8988T (cell line): ENCODE results near the gene LPCAT4.
"Not testable (repeated sequence)": the region's sequence is repeated elsewhere in the genome, so short reads cannot be mapped to it uniquely, and the experiment has no call there.

Experiments used
- DNase-seq: peaks from one replicate; pipeline ENCODE4 v3.0.0; 2011

Gene LPCAT4, protein sequence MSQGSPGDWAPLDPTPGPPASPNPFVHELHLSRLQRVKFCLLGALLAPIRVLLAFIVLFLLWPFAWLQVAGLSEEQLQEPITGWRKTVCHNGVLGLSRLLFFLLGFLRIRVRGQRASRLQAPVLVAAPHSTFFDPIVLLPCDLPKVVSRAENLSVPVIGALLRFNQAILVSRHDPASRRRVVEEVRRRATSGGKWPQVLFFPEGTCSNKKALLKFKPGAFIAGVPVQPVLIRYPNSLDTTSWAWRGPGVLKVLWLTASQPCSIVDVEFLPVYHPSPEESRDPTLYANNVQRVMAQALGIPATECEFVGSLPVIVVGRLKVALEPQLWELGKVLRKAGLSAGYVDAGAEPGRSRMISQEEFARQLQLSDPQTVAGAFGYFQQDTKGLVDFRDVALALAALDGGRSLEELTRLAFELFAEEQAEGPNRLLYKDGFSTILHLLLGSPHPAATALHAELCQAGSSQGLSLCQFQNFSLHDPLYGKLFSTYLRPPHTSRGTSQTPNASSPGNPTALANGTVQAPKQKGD

DNA sequence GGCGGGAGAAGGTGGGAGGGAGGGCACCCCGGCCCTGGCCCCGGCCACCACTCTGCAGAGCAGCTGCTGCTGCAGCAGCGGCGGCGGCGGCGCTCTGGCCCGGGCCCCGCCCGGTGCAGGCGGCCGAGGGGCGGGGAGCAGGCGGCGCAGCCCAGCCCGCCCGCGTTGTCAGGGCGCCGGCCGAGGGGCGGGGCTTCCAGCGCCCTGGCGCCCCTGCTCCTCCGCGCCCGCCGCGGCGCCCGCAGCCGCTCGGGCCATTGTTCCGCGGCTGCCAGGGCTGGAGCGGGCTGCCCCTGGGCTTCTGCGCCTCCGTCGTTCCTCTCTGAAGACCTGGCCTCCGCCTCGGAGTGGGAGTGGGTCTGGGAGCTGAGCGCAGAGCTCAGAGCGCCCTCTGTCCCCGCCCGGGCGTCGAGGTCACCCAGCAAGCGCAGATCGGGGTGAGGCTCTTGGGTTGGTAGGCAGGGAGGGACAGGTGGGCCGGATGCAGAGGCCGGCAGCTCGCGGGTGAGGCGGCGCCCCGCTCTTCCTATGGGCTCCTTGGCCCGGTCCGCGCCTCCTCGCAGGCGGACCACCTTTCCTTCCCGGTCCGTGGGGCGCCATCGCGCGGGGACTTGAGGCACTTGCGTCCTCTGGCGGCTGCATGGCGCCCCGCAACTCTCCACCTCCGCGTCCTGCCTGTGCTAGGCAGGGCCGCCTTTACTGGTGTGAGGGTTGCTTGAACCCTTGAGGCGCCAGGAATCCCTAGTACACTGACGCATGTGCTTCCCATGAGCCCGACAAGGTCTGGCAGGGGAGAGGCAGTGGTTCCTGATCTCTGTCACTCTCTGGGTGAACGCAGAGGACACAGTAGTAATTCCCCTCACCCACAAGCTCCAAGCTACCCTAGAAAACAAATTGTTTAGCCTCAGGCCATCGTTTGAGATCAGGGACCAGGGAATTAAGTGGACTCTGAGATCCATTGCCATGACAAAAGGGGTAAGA is at the start of gene LPCAT4:
Gene LPCAT4, minus strand, starts transcription at position 96 of the 981 bp plus-strand sequence. CDS start 96 bp downstream, outside the sequence.
- DNase-seq: peak; percentile 80

DNA sequence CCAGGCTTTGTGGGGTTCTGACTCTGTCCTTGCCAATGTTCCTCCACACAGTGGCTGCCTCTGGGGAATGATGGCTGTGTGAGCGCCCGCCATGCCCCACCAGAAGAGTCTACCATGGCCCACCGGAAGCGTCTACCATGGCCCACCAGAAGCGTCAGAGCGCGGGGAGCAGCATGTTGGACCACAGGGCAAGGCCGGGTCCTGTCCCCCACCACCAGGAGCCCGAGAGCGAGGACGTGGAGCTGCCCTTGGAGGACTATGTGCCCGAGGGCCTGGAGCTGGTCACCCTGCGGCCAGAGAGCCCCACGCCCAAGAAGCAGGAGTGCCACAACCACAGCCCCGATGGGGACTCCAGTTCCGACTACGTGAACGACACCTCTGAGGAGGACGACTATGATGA is 42.5 kb upstream of the LPCAT4 start:
- not testable (repeated sequence) for DNase-seq

DNA sequence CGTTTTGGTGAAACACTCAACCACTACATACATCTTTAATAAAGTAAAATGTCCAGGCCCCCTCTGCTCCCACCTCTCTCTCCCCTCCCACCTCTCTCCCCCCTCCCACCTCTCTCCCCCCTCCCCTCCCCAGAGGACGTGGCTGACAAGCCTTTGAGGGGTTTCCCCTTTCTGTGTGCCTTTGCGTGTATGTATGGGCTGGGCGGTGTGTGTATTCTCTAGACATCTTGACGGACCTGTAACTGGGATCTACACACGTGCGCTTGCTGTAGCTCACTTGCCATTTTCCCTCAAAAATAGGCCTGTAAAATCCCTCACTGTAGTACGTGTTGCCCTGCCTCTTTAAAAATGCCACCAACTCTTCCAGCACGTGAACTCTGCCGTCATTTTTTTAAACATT is 42.0 kb upstream of the LPCAT4 start:
- DNase-seq: not testable (repeated sequence)

DNA sequence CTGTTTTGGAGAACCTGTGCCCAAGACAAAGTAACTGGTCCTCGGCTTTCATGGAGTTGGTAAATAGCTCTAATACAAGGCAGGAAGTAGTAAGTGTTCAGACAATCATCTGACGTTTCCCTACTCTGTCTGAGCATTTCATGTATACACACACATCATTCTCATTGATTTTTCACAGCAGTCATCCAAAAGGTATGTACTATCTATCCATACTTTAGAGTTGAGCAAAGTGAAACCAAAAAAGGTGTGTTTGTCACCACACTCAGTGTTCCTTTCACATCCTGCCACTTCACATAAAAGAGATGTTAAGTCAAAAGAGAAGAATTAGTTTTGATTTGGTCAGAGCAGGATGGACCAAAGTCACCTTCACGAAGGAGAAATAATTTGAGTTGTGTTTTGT is 36.9 kb upstream of the LPCAT4 start:
- DNase-seq: not testable (repeated sequence)

DNA sequence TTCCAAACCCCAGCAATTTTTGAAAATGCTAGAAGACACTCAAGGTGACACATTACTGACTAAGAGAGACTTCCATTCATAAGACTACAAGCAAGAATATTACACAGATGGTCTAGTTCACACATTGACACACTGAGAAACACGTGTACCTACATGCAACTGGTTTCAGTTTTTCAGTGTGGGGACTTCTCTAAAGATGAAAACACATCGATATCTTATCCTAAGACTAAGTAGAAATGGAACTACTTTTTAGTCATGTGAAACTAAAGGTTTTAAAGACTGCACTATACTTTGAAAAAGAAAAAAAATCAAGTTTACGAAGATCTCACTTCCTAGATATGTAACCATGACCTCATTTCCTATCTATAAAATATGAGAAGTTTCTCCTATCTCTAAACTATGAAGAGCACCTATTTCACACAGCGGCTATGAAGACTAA is 36.2 kb upstream of the LPCAT4 start:
- DNase-seq: not testable (repeated sequence)

DNA sequence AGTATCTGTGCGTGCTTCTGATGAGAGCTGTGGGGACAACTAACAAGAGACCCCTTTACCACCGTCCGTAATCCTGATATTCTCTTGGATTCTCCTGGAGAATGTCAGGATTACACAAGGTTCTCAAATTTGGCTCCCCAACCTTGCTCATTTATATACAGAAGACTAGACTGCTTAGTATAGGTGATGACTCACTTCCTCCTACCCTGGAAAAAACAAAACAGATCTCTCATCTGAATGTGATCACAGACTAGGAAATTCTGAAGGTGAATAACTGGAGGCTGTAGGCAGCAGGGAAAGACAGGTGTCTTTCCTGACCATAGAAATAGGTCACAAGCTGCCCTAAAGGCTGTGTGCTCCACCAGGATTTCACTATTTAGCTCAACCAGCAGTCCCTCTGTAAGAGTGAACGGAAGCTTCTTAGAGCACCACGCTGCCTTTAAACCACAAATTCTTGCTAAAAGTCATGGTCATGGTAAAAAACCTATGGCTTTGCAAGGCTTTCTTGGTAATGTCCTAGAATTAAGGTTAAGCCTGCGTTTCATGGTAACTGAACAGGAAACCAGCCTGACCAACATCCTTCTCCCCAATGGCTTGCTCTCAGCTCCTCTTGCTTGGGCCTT is 30.8 kb upstream of the LPCAT4 start:
- not testable (repeated sequence) for DNase-seq

DNA sequence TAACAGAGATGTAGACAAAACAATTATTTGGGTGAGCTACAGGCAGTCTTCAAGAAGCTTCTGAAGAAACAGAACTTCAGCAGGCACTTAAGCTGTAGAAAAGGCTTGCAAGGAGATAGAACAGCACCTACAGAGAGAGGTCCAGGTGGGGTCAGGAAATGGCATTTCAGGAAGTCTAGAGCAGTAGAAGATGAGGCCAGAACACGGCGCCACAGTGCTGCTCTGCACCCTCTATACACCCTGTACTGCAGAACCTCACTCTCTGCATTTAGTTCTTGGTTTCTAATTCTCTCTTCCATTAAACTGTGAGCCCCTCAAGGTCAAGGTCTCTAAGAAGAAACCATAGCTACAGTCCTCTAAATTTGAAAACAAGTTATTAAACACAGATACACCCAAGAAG is 26.0 kb upstream of the LPCAT4 start:
- not testable (repeated sequence) for DNase-seq

DNA sequence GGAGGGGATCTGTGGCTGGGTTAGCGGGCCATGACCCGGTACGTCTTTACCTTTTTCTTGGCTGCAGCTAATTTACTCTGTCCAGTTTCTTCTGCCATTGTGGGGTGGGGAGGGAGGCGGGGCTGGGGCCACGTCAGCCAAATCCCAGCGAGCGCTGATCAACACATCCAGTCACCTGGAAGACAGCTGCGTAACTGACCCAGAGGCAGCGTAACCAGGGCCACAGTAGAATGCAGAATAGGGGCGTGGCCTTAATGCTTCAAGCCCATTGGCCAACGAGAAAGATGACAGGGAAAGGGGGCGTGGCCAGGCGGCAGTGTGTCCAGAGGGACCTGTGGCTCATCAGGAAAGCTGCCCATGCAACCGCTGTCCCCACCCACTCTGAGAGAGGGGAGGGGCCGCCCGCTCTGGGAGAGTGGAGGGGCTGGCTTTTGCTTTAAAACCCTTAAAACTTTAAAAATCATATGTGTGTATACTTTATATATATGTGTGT is 22.6 kb upstream of the LPCAT4 start:
- not testable (repeated sequence) for DNase-seq

DNA sequence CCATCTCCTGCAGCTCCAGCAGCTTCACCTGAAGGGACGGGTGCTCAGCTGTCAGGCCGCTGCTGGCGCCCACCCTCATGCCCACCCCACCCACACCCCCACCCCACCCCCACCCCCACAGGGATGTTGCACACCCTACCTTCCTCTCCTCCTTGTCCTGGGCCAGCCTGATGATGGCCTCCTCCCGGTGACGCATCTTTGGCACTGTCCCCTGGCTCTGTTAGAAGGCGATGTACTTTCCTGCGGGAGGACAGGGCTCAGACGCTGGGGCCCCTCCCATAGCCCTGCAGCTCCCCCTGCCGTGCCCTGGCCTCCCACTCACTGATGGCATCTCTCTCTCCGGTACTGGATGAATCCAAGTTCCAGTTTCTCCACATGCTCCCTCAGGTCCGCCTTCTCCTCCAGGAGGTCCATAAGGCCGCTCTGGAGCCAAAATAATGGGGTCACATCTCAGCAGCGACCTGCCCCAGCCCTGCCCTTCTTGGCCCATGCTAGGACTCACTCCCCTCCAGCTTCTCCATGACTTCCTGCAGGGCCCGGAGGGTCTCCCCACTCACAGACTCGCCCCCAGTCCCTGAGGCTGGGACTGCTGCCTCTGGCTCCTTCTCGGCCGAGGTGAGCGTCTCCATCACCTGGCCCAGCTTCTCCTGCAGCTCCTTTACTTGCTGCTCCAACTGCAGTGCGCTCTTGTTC is 15.0 kb upstream of the LPCAT4 start:
- DNase-seq: not testable (repeated sequence)

DNA sequence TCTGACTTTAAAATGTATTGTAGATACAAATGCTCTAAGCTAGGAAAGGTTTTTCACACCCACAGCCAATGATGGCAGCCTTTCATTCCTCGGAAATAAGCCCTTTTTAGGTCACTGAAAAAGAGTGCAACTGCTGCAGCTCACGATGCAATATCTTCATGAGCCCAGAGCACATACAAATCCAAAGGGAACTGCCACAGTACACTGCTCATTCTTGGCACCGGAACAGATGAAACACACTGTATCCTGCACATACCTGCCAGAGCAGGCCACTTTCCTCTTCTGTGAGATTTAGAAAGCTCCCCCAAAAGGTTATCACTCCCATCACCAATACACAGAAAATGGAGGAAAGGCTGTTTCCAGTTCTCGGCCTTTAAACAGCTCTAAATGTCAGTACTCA is 13.5 kb upstream of the LPCAT4 start:
- not testable (repeated sequence) for DNase-seq

DNA sequence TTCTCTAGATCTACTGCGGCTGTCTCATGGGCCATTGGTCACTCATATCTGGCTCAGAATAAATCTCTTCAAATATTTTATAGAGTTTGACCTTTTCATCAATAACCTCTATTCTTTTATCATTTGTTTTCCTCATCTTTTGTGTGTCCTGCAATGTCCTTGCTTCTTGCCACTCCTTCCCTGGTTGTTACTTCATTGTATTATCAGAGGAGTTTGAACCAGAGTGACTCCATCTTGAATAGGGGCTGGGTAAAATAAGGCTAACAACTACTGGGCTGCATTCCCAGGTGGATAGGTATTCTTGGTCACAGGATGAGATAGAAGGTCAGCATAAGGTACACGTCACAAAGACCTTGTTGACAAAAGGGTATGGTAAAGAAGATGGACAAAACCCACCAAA is 9.9 kb upstream of the LPCAT4 start:
- no peak for DNase-seq

DNA sequence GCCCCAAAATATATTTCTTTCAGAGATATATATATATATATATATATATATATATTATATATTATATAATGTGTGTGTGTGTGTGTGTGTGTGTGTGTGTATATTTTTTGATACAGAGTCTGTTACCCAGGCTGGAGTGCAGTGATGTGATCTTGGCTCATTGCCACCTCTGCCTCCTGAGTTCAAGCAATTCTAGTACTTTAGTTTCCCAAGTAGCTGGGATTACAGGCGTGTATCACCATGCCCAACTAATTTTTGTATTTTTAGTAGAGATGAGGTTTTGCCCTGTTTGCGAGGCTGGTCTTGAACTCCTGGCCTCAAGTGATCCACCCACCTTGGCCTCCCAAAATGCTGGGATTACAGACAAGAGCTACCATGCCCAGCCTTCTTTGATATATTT is 8.5 kb upstream of the LPCAT4 start:
- DNase-seq: not testable (repeated sequence)

DNA sequence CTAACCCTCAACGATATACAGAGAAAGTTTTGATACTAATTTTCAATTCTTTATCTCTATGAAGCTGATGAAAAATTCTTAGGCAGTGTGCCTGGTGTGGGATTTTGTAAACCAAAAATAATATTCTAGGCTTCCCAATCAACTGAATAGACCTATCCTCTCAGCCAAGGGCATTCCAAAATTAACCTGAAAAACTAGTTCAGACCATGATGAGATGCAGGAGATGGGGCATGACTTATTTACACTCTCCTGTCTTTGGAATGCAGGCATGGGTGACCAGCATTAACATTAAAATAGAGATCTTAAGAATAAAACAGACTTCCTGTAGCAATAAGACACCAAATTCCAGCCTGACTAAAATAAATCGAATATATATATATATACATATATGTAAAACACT is 7.8 kb upstream of the LPCAT4 start:
- no peak for DNase-seq

DNA sequence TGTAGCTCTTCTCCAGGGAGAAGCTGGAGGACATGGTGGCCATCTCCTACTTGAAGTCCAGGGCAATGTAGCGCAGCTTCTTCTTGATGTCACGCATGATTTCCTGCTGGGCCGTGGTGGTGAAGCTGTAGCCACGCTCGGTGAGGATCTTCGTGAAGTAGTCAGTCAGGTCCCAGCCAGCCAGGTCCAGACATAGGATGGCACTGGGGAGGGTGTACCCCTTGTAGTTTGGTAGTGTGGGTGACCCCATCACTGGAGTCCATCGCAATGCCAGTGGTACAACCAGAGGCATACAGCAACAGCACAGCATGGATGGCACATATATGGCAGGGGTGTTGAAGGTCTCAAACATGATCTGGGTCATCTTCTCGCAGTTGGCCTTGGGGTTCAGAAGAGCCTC is 7.0 kb upstream of the LPCAT4 start:
- no peak for DNase-seq

DNA sequence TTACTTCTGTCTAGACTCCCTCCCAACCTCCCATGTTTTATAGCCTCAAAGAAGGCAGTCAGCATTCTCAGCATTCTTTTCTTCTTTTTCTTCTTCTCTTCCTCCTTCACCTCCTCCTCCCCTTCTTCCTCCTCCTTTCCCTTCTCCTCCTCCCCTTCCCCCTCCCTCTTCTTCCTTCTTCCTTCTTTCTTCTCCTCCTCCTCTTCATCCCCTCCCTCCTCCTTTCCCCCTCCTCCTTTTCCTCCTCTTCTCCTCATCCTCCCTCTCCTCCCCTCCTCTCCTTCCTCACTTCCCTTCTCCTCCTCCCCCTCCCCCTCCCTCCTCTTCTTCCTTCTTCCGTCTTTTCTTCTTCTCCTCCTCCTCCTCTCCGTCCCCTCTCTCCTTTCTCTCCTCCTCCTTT is 3.6 kb upstream of the LPCAT4 start:
- DNase-seq: no peak

DNA sequence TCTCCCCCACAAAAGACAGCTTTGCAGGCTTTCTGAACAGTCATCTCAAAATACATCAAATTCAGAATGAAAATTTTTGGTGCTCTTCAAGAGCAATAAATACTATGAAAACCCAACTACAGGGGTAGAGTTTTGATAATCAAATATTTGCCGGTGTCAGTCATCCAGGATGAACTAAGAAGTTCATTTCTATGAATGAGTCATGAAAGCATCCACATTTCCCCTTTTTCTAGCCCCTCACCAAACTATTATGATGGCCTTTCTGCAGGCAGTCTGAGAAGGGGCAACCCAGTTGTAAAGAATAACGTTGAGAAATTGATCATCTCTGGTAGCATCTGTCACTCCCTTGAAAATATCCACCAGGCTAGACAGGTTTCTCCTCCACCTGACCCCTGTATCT is 3.1 kb upstream of the LPCAT4 start:
- DNase-seq: no peak

DNA sequence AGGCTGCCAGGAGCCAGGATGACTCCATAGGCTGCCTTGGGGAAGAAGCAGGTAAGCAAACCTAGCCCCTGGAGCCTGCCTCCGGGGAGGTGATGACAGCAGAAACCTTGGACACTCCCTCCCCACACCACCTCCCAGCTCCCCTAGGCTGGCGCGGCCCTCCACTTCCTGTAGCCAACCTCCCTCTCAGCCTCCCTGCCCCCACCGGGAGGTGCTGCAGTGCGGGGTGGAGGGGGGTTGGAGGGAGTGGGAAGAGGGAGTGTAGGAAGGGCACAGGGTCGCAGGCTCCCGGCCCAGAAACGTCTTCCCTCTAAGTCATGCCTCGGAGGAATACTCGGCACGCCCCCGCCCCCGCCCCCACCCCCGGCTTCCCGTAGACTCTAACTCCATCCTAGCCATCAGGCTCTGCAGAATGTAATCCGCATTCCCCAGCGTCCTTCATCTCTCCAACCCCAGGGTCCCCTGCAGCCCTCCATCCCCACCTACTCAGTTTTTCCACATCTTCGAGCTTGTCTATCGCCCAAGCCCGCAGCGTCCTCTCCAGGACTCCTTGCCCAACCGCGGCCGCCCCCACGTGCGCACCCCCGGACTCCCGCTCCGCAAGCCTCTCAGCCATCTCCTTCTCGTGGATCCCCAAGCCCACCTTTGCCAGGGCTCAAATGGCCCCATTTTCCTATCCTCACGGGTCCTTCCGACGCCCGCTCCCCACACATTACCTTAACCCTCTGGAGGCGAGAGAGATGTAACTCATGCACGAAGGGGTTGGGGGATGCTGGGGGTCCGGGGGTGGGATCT is 528 bp downstream of the LPCAT4 start:
- peak; percentile 60 for DNase-seq

DNA sequence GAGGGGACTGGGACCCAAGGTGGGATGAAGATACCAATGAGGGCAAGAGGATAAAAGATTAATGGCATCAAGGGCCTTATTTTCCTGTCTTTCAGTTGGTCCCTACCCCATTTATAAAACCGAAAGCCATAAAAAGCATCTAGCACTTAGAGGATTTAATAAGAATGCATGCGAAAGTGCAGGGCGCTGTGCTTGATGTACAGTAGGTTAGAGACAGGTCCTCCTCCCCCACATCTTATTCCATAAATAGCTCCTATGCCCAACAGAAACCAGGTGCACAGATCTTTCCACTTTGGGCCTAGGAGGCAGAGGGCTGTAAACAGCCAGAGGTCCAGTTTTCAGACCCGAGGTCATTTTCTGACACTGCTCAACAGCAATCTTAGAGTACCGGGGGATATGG is 1.2 kb downstream of the LPCAT4 start:
- no peak for DNase-seq

DNA sequence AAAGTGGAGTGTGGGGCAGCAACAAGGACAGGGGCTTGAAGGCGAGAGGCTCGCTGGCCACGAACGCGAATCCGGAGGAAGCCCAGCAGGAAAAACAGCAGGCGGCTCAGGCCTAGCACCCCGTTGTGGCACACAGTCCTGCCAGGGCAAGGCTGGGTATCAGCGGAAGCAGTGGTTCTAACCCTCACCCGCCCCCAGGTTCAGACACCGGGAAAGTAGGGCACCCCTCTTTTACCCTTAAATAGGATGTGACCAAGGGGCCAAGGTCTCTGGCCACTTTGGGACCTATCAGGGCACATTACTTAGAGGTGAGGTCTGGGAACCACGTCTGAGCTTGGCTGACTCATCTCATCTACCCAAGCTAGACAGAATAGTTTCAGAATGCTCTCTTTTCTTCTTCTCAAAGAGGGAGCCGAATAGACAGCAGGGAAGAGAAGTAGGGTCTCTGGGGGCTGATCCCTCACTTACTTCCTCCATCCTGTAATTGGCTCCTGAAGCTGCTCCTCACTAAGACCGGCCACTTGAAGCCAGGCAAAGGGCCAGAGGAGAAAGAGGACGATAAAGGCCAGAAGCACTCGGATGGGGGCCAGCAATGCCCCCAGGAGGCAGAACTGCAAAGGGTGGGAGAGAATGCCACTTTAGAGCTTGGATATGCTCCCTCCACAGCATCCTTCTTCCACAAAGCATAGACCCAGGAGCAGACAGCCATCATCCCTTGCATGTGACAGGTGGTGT is 1.7 kb downstream of the LPCAT4 start:
- no peak for DNase-seq

DNA sequence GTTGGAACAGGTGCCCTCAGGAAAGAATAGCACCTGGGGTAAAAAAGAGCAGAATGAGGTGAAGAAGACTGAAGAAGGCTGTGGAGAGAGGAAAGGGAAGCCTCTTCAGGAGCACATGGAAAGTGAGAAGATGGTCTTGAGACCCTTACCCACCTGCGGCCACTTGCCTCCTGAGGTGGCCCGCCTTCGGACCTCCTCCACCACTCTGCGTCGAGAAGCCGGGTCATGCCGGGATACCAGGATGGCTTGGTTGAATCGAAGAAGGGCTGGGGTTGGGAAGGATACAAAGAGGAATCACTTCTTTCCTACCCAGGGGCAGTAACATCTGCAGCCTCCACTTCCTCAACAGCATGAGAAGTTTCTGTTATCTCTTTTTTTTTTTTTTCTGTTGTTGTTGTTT is 3.0 kb downstream of the LPCAT4 start:
- DNase-seq: no peak
